Measurements from ENCODE around the gene PTPRC. TPM values are rescaled to one million over a fixed set of nuclear protein-coding genes. Genes with fewer than 3 reads are reported as not detected.
A peak's percentile ranks its signal among the peaks of the same experiment; 100 is the strongest.

The PTPRC gene
- total and polyA plus RNA-seq, 2 experiments from 2014 or later: 0.66 to 0.86 TPM

DNA sequence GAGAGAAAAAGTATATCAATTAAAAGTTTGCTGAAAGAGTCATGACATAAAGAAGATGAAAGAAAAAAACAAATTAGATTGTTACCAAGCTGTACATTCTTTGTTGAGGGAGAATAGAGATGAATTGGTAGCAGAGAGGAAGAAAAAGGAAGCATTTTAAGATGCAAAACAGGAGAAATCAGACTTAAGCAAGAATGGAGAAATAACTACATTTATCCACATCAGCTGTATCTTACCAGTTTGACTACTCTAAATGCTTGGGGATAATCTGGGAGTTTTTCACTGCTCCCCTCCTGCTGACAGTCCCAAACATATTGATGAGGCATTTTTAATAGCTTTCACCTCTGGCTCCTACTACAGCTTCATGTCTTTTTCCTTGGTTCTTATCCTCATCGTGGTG lies 16.8 kb upstream of the PTPRC start:
- DNase-seq: no peak
- TF ChIP-seq EZH2 (IDR thresholded peaks at IDR 0.05; ENCODE audit: insufficient read depth, poor library complexity, severe bottlenecking) (no peak), EZH2phosphoT487 (IDR thresholded peaks at IDR 0.05; ENCODE audit: insufficient read depth, low read depth) (no peak)
- Histone ChIP-seq H2AFZ (no peak overlapping the region), H3K4me2 (ENCODE audit: unreplicated experiment) (no peak overlapping the region), H3K27me3 (replicated peaks; ENCODE audit: insufficient read depth) (no peaks in the 10 kb centered on the region), H3K4me1 (ENCODE audit: insufficient read depth) (peaks cover 22% of the 10 kb centered on the region), H3K36me3 (ENCODE audit: low read depth) (no peaks in the 10 kb centered on the region), H3K9me2 (ENCODE audit: insufficient read depth) (0 out of 2 replicates have a peak, but pooled peaks cover 3% of the 10 kb centered on the region), H3K4me3 (no peak overlapping the region), H3K27ac (no peak overlapping the region), H4K20me1 (ENCODE audit: insufficient read depth) (no peaks in the 10 kb centered on the region), H3F3A (ENCODE audit: insufficient read depth) (peaks cover 17% of the 10 kb centered on the region; the same call in 1 of the 2 replicates), H3K79me2 (ENCODE audit: insufficient read depth) (no peaks in the 10 kb centered on the region), H3K9me3 (ENCODE audit: low read depth) (no peaks in the 10 kb centered on the region), H3K9ac (no peak overlapping the region)
- in situ Hi-C loops (cut with MboI): no loop called here
- WGBS, 2 experiments (ENCODE audit: low coverage in 1 of 2, low lambda C conversion rate in 2 of 2, missing lambda C conversion rate in 2 of 2): 81 to 88% methylated on average over 1 of the region's 1 CpG

DNA sequence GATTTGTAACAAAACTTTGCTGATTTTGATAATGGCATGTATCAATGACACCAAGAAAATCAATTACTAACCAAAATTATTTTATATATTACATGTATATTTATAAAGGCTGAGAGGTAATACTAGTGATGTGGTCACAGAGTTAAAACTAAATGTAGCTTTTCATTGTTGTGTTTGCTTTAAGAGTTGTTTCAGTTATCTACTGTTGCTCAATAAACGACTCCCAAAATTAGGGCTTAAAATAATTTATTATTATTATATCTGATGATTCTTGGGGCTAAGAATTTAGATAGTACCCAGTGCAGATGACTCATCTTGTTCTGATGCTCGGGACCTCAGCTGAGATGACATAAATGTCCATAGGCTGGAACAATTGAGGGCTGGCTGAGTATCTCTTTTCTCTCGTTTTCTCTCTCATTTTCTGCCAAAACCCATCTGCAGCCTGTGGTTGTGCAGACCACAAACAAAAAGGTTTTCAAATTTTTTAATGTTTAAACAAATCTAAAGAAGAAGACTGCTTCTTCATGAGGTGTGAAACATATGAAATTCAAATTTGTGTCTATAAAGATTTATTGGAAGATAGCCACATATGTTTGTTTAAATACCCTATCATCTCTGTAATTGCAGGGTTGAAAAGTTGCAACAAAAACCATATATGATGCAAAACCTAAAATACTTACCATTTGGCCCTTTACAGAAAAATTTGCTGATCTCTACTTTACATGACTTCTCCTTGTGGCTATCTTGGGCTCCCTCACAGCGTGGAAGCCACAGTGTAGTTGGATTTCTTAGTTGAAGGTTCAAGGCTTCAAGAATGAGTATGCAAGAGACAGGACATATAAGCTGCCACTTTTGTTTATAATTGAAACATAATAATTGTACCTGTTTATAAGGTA lies 14.8 kb upstream of the PTPRC start:
- Histone ChIP-seq H3K27ac (no peak overlapping the region; the same call in 1 of the 2 replicates), H4K20me1 (ENCODE audit: insufficient read depth) (no peaks in the 10 kb centered on the region), H3K9me3 (ENCODE audit: low read depth) (no peaks in the 10 kb centered on the region), H3K4me1 (ENCODE audit: insufficient read depth) (peaks cover 20% of the 10 kb centered on the region), H3F3A (ENCODE audit: insufficient read depth) (peaks cover 17% of the 10 kb centered on the region; the same call in 1 of the 2 replicates), H3K79me2 (ENCODE audit: insufficient read depth) (no peaks in the 10 kb centered on the region), H3K9ac (no peak overlapping the region), H3K4me2 (ENCODE audit: unreplicated experiment) (peak overlapping the region; percentile 39), H3K4me3 (0 out of 2 replicates have a peak overlapping the region, but pooled peaks have one; percentile 16), H2AFZ (no peak overlapping the region), H3K36me3 (ENCODE audit: low read depth) (no peaks in the 10 kb centered on the region), H3K27me3 (replicated peaks; ENCODE audit: insufficient read depth) (no peaks in the 10 kb centered on the region), H3K9me2 (ENCODE audit: insufficient read depth) (no peaks in the 10 kb centered on the region)
- WGBS, 2 experiments (ENCODE audit: low coverage in 1 of 2, low lambda C conversion rate in 2 of 2, missing lambda C conversion rate in 2 of 2): 14 to 16% methylated on average over 4 of the region's 4 CpGs
- in situ Hi-C loops (cut with MboI): no loop called here
- TF ChIP-seq EZH2 (IDR thresholded peaks at IDR 0.05; ENCODE audit: insufficient read depth, poor library complexity, severe bottlenecking): no peak
- no peak for TF ChIP-seq EZH2phosphoT487 (IDR thresholded peaks at IDR 0.05; ENCODE audit: insufficient read depth, low read depth)
- DNase-seq: peak; percentile 77

DNA sequence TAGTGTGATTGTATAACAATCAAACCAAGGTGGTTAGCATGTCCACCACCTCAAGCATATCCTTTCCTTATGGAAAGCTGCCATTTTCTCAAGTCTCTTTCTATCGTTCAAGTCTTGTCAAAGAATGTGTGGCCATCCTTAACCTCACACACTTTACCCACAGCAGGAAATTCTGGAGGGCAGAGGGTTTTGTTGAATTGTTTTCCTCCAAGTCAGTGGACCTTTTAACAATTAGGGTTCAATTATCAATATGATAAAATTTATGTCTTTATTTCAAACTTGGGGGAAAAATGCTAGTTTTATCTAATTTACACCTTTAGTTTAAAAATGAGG lies 14.2 kb upstream of the PTPRC start:
- 53 to 55% methylated on average over 1 of the region's 1 CpG for WGBS, 2 experiments (ENCODE audit: low coverage in 1 of 2, low lambda C conversion rate in 2 of 2, missing lambda C conversion rate in 2 of 2)
- in situ Hi-C loops (cut with MboI): no loop called here
- H3K4me2 ChIP-seq (ENCODE audit: unreplicated experiment): no peak overlapping the region
- no peaks in the 10 kb centered on the region for H4K20me1 ChIP-seq (ENCODE audit: insufficient read depth)
- no peaks in the 10 kb centered on the region for H3K27me3 ChIP-seq (replicated peaks; ENCODE audit: insufficient read depth)
- H3K4me3 ChIP-seq: no peak overlapping the region
- DNase-seq: no peak
- H3K27ac ChIP-seq: no peak overlapping the region
- H3K9me2 ChIP-seq (ENCODE audit: insufficient read depth): no peaks in the 10 kb centered on the region
- no peak overlapping the region for H2AFZ ChIP-seq
- TF ChIP-seq EZH2 (IDR thresholded peaks at IDR 0.05; ENCODE audit: insufficient read depth, poor library complexity, severe bottlenecking) (no peak), EZH2phosphoT487 (IDR thresholded peaks at IDR 0.05; ENCODE audit: insufficient read depth, low read depth) (no peak)
- no peaks in the 10 kb centered on the region for H3K79me2 ChIP-seq (ENCODE audit: insufficient read depth)
- H3K36me3 ChIP-seq (ENCODE audit: low read depth): no peaks in the 10 kb centered on the region
- no peaks in the 10 kb centered on the region for H3K9me3 ChIP-seq (ENCODE audit: low read depth)
- H3K4me1 ChIP-seq (ENCODE audit: insufficient read depth): peaks cover 20% of the 10 kb centered on the region
- H3F3A ChIP-seq (ENCODE audit: insufficient read depth): peaks cover 17% of the 10 kb centered on the region; the same call in 1 of the 2 replicates
- H3K9ac ChIP-seq: no peak overlapping the region

DNA sequence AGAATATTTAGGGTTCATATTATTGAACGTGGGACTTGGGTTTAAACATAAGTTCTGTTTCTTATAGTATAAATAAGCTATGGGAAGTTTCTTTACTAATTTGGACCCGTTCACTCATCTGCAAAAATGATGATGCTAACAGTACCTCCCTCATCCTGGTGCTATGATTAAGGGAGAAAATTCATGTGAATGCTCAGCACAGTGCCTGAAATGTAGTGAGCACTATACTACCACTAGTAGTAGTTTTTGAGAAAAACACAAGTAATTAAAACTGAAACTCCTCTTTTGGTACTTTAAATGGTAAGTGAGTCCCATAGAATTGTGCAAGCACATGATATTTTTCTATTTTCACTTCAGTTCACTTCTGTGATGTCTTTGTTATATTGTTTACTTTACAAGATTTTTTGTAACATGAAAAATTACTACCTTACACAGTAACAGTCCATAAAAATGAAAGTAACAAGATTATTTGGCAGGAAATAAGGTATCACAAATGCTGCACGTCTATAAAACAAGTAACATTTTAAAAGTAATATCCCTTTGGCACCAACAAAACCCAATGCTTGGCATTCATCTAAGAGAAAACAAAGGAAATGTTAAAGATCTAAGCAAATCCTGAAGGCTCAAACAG lies 11.3 kb upstream of the PTPRC start:
- no peak for DNase-seq
- TF ChIP-seq EZH2 (IDR thresholded peaks at IDR 0.05; ENCODE audit: insufficient read depth, poor library complexity, severe bottlenecking): no peak
- no peak for TF ChIP-seq EZH2phosphoT487 (IDR thresholded peaks at IDR 0.05; ENCODE audit: insufficient read depth, low read depth)
- no peak overlapping the region for H3K4me2 ChIP-seq (ENCODE audit: unreplicated experiment)
- H3K27ac ChIP-seq: no peak overlapping the region
- in situ Hi-C loops (cut with MboI): no loop called here
- no peaks in the 10 kb centered on the region for H3K9me2 ChIP-seq (ENCODE audit: insufficient read depth)
- peaks cover 17% of the 10 kb centered on the region; the same call in 1 of the 2 replicates for H3F3A ChIP-seq (ENCODE audit: insufficient read depth)
- H3K36me3 ChIP-seq (ENCODE audit: low read depth): no peaks in the 10 kb centered on the region
- H4K20me1 ChIP-seq (ENCODE audit: insufficient read depth): no peaks in the 10 kb centered on the region
- peaks cover 20% of the 10 kb centered on the region for H3K4me1 ChIP-seq (ENCODE audit: insufficient read depth)
- peak overlapping the region; percentile 49 for H2AFZ ChIP-seq
- H3K9me3 ChIP-seq (ENCODE audit: low read depth): no peaks in the 10 kb centered on the region
- no peaks in the 10 kb centered on the region for H3K79me2 ChIP-seq (ENCODE audit: insufficient read depth)
- H3K9ac ChIP-seq: no peak overlapping the region
- no peak overlapping the region for H3K4me3 ChIP-seq
- 47 to 51% methylated on average over 3 of the region's 3 CpGs for WGBS, 2 experiments (ENCODE audit: low coverage in 1 of 2, low lambda C conversion rate in 2 of 2, missing lambda C conversion rate in 2 of 2)
- H3K27me3 ChIP-seq (replicated peaks; ENCODE audit: insufficient read depth): no peaks in the 10 kb centered on the region

Data from GM23248 (cell line).